ENCODE data around the gene RPL38. TPM values are rescaled to one million over a fixed set of nuclear protein-coding genes. Genes with fewer than 3 reads are reported as not detected.

The RPL38 gene
- total RNA-seq, 5 donors from 2014 or later (not counting 1 experiment from before 2014, with no cell fraction given) = 1,569 to 1,786 (median 1,717) TPM

DNA sequence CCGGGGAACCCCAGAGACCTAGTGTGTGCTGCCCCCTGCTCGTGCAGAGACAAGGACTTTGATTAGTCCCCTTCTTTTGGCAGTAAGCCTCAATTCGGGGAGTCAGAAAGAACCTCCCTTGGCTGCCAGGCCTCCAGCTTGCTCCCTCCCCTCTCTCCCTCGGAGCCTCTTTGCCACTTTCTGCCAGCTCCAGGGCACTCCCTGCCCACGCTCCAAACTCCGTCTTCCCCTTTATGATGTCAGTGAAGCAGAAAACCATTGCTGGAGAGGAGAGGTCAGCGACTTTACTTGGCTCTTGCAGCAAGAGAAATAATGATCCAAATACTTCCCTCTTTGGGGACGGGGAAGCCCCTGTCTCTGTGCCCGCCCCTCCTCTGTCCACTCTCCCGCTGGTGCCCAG lies 38.0 kb downstream of the RPL38 start:
- Mint-ChIP-seq H3K9me3 (no peaks in the 10 kb centered on the region), H3K36me3 (peaks cover 12% of the 10 kb centered on the region), H3K27me3 (no peaks in the 10 kb centered on the region), H3K4me1 (no peaks in the 10 kb centered on the region), H3K27ac (no peak overlapping the region), H3K4me3 (no peak overlapping the region)
- Histone ChIP-seq H3K4me3 (ENCODE audit: control insufficient read depth in 1 of 2, extremely low read depth in 1 of 2, low read length in 1 of 2) (no peak overlapping the region), H3K36me3 (ENCODE audit: control insufficient read depth in 2 of 2, extremely low read depth in 1 of 2, insufficient read depth in 1 of 2, low read length in 1 of 2) (peaks cover 3 to 13% of the 10 kb centered on the region in 2 donors), H3K4me1 (ENCODE audit: control insufficient read depth in 1 of 2, extremely low read depth in 1 of 2, insufficient read depth in 2 of 2, low read length in 2 of 2) (no peaks in the 10 kb centered on the region), H3K27me3 (replicated peaks in 1 of 2; ENCODE audit: control insufficient read depth in 2 of 2, extremely low read depth in 1 of 2, insufficient read depth in 2 of 2, low read length in 1 of 2) (no peaks in the 10 kb centered on the region), H3K27ac (ENCODE audit: low read length) (no peak overlapping the region), H3K9me3 (no peaks in the 10 kb centered on the region)
- DNase-seq (no peak), ATAC-seq (replicated peaks in 1 of 4) (no peak)
- ChIA-PET POLR2A (no interaction called here), CTCF (no interaction called here)
- 90% methylated on average over 5 of the region's 10 CpGs for WGBS (ENCODE audit: insufficient coverage)

DNA sequence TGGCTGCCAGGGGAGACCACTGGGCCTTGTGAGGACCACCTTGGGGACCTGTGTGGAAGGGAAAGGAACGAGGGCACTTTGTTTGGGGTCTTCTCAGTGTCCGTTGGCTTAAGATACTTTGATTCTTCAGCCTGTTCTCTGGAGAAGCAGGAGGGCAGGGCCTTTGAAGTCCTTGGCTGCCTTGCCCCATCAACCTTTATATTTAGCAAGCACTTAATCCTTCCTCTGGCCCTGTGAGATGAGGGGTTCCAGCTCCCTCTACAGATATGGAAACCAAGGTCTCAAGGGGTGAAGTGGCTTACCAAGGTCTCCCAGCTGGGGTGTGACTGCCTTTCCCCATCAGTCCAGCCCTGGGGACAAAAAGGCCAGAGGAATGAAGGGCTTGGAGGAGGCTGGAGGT lies 38.4 kb downstream of the RPL38 start:
- no peaks in the 10 kb centered on the region for H3K4me1 ChIP-seq (ENCODE audit: control insufficient read depth in 1 of 2, extremely low read depth in 1 of 2, insufficient read depth in 2 of 2, low read length in 2 of 2)
- POLR2A ChIA-PET = no interaction called here
- no CpG with 5 or more reads among the region's 2 CpGs for WGBS (ENCODE audit: insufficient coverage)

DNA sequence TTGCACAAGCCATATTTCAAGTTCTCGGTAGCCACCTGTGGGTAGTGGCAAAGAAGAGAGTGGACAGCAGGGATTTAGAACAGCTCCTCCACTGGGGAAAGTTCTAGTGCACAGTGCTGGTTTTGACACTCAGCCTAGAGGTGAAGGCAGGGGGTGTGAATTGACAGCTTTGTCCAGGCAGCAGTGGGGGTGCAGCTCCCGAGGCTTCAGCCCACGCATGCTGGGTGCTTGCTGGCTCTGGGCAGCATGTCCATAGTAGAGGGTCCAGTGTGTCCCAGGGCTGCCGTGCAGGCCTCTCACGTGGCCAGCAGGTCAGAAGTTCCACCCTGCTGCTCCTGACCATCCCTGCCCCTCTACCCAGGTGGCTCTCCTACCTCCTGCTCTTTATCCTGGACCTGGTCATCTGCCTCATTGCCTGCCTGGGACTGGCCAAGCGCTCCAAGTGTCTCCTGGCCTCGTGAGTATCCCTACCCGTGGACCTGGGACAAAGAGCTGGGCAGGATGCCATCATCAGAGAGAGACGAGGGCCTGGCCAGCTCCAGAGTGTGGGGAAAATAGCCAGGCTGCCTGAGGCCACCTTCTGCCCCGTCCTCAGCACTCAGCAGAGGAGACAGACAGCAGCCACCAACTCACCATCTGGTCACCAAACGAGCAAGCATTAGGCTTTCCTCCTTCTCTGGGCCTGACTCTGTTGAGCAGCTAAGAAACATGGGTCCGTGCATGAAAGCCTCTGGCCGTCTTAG lies 39.7 kb downstream of the RPL38 start:
- Histone ChIP-seq H3K4me3 (ENCODE audit: control insufficient read depth in 1 of 2, extremely low read depth in 1 of 2, low read length in 1 of 2) (no peak overlapping the region), H3K36me3 (ENCODE audit: control insufficient read depth in 2 of 2, extremely low read depth in 1 of 2, insufficient read depth in 1 of 2, low read length in 1 of 2) (peaks cover 3 to 9% of the 10 kb centered on the region in 2 donors), H3K27ac (ENCODE audit: low read length) (no peak overlapping the region), H3K27me3 (replicated peaks in 1 of 2; ENCODE audit: control insufficient read depth in 2 of 2, extremely low read depth in 1 of 2, insufficient read depth in 2 of 2, low read length in 1 of 2) (no peaks in the 10 kb centered on the region), H3K9me3 (no peaks in the 10 kb centered on the region), H3K4me1 (ENCODE audit: control insufficient read depth in 1 of 2, extremely low read depth in 1 of 2, insufficient read depth in 2 of 2, low read length in 2 of 2) (no peaks in the 10 kb centered on the region)
- no peak for ATAC-seq (replicated peaks in 1 of 4)
- POLR2A ChIA-PET = no interaction called here
- CTCF ChIA-PET = no interaction called here
- no peak for DNase-seq
- Mint-ChIP-seq H3K27ac (no peak overlapping the region), H3K9me3 (no peaks in the 10 kb centered on the region), H3K4me3 (no peak overlapping the region), H3K36me3 (peaks cover 15% of the 10 kb centered on the region), H3K4me1 (no peaks in the 10 kb centered on the region), H3K27me3 (no peaks in the 10 kb centered on the region)
- WGBS (ENCODE audit: insufficient coverage) = 88% methylated on average over 12 of the region's 13 CpGs

More for the DNA sequence above, 38.4 kb downstream of the RPL38 start:
- Histone ChIP-seq H3K27me3 (replicated peaks in 1 of 2; ENCODE audit: control insufficient read depth in 2 of 2, extremely low read depth in 1 of 2, insufficient read depth in 2 of 2, low read length in 1 of 2) (no peaks in the 10 kb centered on the region), H3K9me3 (no peaks in the 10 kb centered on the region), H3K4me3 (ENCODE audit: control insufficient read depth in 1 of 2, extremely low read depth in 1 of 2, low read length in 1 of 2) (no peak overlapping the region), H3K36me3 (ENCODE audit: control insufficient read depth in 2 of 2, extremely low read depth in 1 of 2, insufficient read depth in 1 of 2, low read length in 1 of 2) (peaks cover 3 to 13% of the 10 kb centered on the region in 2 donors), H3K27ac (ENCODE audit: low read length) (no peak overlapping the region)
- Mint-ChIP-seq H3K4me3 (no peak overlapping the region), H3K27ac (no peak overlapping the region), H3K4me1 (no peaks in the 10 kb centered on the region), H3K27me3 (no peaks in the 10 kb centered on the region), H3K36me3 (peaks cover 15% of the 10 kb centered on the region), H3K9me3 (no peaks in the 10 kb centered on the region)
- DNase-seq (no peak), ATAC-seq (replicated peaks in 1 of 4) (no peak)
- CTCF ChIA-PET = no interaction called here

DNA sequence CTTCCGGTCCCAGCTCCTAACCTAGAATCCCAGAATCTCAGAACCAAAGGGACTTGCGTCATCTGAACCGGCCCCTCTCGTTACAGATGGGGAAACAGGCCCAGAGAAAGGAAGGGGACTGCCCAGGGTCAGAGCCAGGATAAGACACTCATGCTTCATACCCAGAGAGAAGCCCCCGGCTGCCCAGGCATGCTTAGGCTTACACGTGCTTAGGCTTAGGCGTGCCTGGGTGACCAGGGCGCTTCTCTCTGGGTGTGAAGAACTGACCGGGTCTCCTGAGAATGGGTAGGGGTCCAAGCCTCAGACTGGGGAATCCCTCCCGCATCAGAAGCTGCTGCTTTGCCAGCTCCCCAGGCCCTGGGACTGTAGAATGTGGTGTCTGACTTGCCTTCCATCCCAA lies 40.6 kb downstream of the RPL38 start:
- Histone ChIP-seq H3K27ac (ENCODE audit: low read length) (no peak overlapping the region), H3K4me3 (ENCODE audit: control insufficient read depth in 1 of 2, extremely low read depth in 1 of 2, low read length in 1 of 2) (no peak overlapping the region), H3K27me3 (replicated peaks in 1 of 2; ENCODE audit: control insufficient read depth in 2 of 2, extremely low read depth in 1 of 2, insufficient read depth in 2 of 2, low read length in 1 of 2) (no peaks in the 10 kb centered on the region), H3K9me3 (no peaks in the 10 kb centered on the region), H3K36me3 (ENCODE audit: control insufficient read depth in 2 of 2, extremely low read depth in 1 of 2, insufficient read depth in 1 of 2, low read length in 1 of 2) (peaks cover 3 to 7% of the 10 kb centered on the region in 2 donors), H3K4me1 (ENCODE audit: control insufficient read depth in 1 of 2, extremely low read depth in 1 of 2, insufficient read depth in 2 of 2, low read length in 2 of 2) (no peaks in the 10 kb centered on the region)
- ChIA-PET CTCF (no interaction called here), POLR2A (no interaction called here)
- DNase-seq = no peak
- Mint-ChIP-seq H3K27ac (no peak overlapping the region), H3K36me3 (peaks cover 12% of the 10 kb centered on the region), H3K4me3 (no peak overlapping the region), H3K9me3 (no peaks in the 10 kb centered on the region), H3K4me1 (no peaks in the 10 kb centered on the region), H3K27me3 (no peaks in the 10 kb centered on the region)
- 94% methylated on average over 9 of the region's 10 CpGs for WGBS (ENCODE audit: insufficient coverage)
- no peak for ATAC-seq (replicated peaks in 1 of 4)

DNA sequence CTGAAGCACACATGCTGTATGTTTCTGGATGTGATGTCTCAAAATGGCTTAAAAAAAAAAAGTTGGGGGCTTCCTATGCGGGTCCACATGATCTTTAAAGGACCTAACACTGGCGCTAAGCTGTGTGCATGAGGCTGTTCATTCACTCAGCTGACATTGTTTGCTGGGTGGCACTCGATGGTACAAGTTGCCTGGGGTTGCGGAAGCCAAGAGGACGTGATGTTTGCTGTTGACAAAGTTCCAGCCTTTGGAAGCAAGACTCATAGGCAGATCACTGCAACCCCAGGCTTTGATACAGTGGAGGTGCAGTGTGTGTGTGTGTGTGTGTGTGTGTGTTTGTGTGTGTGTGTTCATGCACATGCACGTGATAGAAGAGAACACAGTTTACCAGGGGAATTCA lies 41.1 kb downstream of the RPL38 start:
- ChIA-PET CTCF (no interaction called here), POLR2A (no interaction called here)
- H3K4me1 ChIP-seq (ENCODE audit: control insufficient read depth in 1 of 2, extremely low read depth in 1 of 2, insufficient read depth in 2 of 2, low read length in 2 of 2) = no peaks in the 10 kb centered on the region
- H3K9me3 Mint-ChIP-seq = no peaks in the 10 kb centered on the region
- no peak overlapping the region for H3K4me3 ChIP-seq (ENCODE audit: control insufficient read depth in 1 of 2, extremely low read depth in 1 of 2, low read length in 1 of 2)
- H3K36me3 ChIP-seq (ENCODE audit: control insufficient read depth in 2 of 2, extremely low read depth in 1 of 2, insufficient read depth in 1 of 2, low read length in 1 of 2) = peaks cover 3 to 7% of the 10 kb centered on the region in 2 donors
- H3K27me3 Mint-ChIP-seq = no peaks in the 10 kb centered on the region
- 97% methylated on average over 5 of the region's 6 CpGs for WGBS (ENCODE audit: insufficient coverage)
- H3K9me3 ChIP-seq = no peaks in the 10 kb centered on the region
- peaks cover 0 to 2% (median 0%) of the 10 kb centered on the region in 3 donors for H3K4me1 Mint-ChIP-seq
- no peak overlapping the region for H3K4me3 Mint-ChIP-seq
- no peak for ATAC-seq (replicated peaks in 1 of 4)
- H3K27ac ChIP-seq (ENCODE audit: low read length) = no peak overlapping the region
- no peak overlapping the region for H3K27ac Mint-ChIP-seq
- no peaks in the 10 kb centered on the region for H3K27me3 ChIP-seq (replicated peaks in 1 of 2; ENCODE audit: control insufficient read depth in 2 of 2, extremely low read depth in 1 of 2, insufficient read depth in 2 of 2, low read length in 1 of 2)
- H3K36me3 Mint-ChIP-seq = peaks cover 8% of the 10 kb centered on the region
- DNase-seq = no peak

DNA sequence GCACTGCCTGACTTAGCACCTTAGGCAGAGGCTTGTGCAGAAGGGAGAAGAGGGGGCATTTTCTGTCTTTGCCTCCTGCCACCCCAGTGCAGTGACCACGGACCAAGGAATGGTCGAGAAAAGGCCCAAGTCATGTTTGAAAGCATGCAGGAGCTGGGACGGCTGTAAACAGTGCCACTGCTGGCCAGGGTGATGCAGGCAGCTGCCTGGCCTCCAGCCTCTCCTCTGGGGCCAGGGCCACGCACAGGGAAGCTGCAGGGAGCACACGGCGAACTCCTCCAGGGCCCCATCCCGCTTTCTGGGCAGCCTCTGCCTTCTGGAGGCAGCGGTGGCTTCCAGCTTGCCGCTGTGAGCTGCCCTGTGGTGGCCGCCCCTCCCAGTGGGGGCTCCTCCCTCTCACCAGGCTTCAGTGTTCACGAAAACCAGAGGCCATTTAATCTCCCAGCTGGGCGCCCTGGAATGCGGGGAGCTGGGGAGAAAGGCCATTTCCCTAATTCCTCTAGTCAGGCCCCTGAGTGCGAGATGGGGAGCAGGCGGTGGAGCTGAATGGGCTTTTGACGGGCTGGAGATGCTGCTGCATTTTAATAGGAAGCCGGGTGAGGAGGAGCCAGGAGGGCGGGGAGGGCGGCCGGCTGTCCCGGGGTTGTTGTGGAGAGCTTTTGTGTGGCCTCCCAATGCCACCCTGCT lies 41.8 kb downstream of the RPL38 start:
- Histone ChIP-seq H3K27ac (ENCODE audit: low read length) (no peak overlapping the region), H3K36me3 (ENCODE audit: control insufficient read depth in 2 of 2, extremely low read depth in 1 of 2, insufficient read depth in 1 of 2, low read length in 1 of 2) (peaks cover 3 to 7% of the 10 kb centered on the region in 2 donors), H3K27me3 (replicated peaks in 1 of 2; ENCODE audit: control insufficient read depth in 2 of 2, extremely low read depth in 1 of 2, insufficient read depth in 2 of 2, low read length in 1 of 2) (no peaks in the 10 kb centered on the region), H3K4me3 (ENCODE audit: control insufficient read depth in 1 of 2, extremely low read depth in 1 of 2, low read length in 1 of 2) (no peak overlapping the region), H3K4me1 (ENCODE audit: control insufficient read depth in 1 of 2, extremely low read depth in 1 of 2, insufficient read depth in 2 of 2, low read length in 2 of 2) (no peaks in the 10 kb centered on the region), H3K9me3 (no peaks in the 10 kb centered on the region)
- H3K27me3 Mint-ChIP-seq = no peaks in the 10 kb centered on the region
- 85% methylated on average over 14 of the region's 21 CpGs for WGBS (ENCODE audit: insufficient coverage)
- ChIA-PET CTCF (interaction anchor here in 1 of 2 donors (0.6 kb wide), 1 partner anchor 163 kb away, joined by 4 read pairs; no protein-coding TSS in a partner anchor), POLR2A (no interaction called here)
- no peak for DNase-seq
- ATAC-seq (replicated peaks in 1 of 4) = no peak
- H3K27ac Mint-ChIP-seq = no peak overlapping the region
- peaks cover 0 to 2% (median 0%) of the 10 kb centered on the region in 3 donors for H3K4me1 Mint-ChIP-seq
- no peaks in the 10 kb centered on the region for H3K9me3 Mint-ChIP-seq
- H3K36me3 Mint-ChIP-seq = peaks cover 4% of the 10 kb centered on the region
- H3K4me3 Mint-ChIP-seq = no peak overlapping the region

Data from T-cell (primary cell).